Stimulated activated CD4-positive, alpha-beta T cell treated with anti-CD3 and anti-CD28 coated beads, TNF-alpha, amount 100 ng/mL, for 1 hour (primary cell): ENCODE results near the gene RASGEF1B.
"Not testable (repeated sequence)": the region's sequence is repeated elsewhere in the genome, so short reads cannot be mapped to it uniquely, and the experiment has no call there.

Experiments used
- DNase-seq, 3 donors: peaks; one replicate each; pipeline ENCODE4 v3.0.0-alpha.2; 2020; ENCODE audit warnings: low read depth in 3 of 3, low spot score in 1 of 3

Gene RASGEF1B

DNA sequence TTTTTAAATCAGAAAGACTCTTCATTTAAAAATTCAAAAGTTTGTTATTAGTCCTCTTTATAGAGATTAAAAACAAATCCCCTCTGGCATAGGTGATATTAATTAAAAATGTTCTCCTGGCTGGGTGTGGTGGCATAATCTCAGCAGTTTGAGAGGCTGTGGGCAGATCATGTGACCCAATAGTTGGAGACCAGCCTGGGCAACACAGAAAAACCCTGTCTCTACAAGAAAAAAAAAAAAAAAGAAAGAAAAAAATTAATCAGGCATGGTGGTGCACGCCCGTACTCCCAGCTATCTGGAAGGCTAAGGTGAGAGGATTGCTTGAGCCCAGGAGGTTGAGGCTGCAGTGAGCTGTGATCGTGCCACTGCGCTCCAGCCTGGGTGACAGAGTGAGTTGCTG, 38.9 kb downstream of the RASGEF1B start:
- no peak for DNase-seq

DNA sequence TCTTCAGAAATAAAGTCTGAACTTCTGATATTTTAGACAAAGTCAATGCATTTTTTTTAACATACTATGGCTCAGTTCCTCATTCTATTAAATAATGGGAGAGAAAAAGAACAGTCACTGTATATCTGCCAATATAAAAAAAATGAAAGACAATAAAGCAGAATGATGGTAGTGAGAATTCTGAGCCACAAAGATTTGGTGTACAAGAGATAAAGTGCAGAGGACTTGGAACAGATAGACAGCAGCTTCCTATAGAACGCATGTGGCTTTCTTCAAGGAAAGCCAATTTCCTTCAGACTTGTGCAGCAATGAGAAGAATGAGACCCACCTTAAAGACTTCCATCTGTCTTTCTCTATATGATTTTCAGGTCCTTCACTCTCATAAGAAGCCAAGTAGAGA, 39.7 kb downstream of the RASGEF1B start:
- DNase-seq: no peak

DNA sequence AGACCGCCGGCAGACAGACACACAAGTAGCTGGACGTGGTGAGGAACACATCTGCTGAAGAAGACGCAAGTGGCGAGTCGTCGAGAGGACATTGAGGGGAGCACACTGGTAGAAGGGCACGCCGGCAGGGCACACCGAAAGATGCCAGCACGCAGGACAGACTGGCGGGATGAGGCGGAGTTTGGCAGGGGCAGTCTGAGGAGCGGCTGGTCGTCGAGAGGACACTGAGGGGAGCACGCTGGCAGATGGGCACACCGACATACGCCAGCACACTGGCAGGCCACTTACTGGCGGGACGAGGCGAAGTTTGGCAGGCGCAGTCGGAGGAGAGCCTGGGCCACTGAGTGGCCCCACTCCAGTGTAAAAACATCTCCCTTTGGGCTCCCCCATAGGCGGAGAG, 42.1 kb downstream of the RASGEF1B start:
- no peak for DNase-seq

DNA sequence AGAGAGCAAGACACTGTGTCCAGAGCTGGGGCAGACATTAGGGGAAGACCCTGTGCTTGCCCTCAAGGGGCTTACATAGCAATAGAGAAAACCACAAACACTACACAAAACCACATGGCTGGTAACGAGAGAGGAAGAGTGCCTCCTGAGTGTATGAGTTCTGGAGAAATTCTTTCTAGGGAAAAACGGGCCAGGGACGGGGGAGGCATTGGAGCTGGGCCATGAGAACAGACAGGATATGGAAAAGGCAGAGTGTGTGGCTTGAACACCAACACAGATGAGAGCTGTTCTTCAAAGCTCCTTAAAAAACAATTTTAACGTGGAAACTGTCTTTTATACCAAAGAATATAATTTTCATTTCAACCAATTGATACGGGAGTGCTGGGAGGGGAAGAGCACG, 42.7 kb downstream of the RASGEF1B start:
- no peak for DNase-seq

DNA sequence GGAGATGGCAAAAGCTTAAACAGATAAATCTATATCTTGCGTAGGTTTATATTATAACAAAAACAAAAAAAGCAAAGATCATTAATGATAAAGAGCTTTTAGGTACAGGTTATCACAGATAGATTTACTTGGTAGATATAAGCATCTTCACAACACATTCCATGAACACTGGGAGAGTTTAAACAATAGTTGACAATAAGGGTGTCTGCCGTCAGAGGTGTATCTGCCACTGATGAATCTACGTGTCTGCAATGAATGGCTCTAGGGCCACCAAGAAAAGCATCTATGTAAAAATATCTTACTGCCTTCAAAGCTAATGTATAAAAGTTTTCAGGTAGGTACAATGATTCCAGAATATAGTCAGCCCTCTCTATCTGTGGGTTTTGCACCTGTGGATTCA, 43.7 kb downstream of the RASGEF1B start:
- DNase-seq: no peak

DNA sequence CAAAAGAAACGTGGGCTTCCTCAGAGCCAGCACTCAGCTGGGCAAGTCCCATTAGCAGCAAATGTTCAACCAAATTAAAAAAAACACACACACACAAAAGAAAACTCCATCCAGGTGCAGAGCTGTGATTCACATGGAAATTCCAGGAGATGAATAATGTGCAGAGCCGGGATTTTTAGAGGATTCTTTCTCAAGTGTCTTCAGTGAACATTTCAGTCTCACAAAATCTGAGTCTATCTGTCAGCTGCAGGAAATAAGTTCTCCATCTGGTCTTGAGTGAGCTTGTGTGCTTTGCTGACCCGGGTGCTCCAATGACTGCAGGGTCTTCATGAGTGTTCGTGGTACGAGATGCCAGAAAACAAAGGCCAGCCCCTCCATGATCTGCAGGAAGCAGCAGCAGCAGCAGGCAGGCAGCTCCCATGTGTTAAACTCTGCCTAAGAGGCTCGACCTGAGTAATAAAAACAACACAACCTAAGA, 44.3 kb downstream of the RASGEF1B start:
- DNase-seq: no peak

DNA sequence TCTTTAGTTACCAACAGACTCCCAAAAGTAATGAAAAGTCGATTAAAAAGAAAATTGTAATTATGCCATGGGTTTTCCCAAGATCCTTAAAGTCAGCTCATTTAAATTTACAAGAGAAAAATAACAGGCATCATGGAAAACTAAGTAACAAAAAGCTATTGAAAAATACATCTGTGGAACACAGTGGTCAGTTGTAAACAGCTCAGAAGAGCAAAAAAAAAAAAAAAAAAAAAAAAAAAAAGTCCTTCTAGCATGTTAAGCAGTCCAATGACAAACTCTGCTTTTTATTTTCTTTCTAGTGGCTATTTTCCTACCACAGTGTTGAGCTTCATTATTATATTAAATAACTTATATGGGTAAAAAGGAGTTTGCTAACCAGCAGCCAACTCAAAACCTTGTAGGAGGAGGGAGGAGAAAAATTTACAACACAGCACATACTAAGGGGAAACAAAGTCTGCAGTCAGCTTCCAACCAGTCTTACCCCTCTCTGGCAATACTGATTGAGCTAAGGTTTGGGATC, 44.9 kb downstream of the RASGEF1B start:
- no peak for DNase-seq

DNA sequence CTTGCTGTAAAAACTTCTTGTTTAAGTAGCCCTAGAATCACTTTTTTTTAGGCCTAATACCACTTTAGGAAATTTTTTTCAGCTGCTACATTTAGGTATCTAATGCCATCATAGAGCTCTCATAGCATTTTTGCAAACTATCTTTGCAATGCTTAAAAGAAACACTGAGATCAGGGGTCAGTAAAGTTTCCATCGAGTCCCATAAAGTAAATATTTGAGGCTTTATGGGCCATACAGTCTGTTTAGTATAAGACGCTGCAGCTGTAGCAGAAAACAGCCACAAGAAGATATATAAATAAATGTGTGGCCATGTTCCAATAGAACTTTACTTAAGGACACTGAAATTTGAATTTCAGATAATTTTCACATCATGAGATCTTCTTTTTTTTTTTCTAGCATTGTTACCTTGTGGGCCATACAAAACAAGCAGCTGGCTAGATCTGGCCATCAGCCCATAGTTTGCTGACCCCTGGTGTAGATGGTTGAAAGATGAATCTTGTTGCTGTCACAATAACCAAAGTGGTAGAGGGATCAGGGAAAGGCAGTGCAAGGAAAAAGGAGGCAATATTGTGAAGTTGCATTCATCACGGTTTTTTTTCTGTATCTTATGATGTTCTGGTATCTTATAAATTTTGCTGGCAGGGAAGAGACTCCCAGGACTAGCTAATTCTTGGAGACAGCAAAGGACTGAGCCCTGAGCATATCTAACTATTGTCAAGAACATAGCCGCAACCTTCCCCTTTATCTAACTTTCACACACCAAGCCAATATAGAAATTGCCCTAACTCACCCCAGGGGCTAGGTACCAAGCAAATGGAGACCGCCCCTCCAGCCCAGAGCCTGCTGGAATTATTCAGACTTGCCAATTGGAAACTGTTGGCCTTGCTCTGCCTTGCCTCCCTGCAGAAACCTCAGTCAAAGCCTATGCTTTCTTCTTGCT, 46.6 kb downstream of the RASGEF1B start:
- DNase-seq: no peak

DNA sequence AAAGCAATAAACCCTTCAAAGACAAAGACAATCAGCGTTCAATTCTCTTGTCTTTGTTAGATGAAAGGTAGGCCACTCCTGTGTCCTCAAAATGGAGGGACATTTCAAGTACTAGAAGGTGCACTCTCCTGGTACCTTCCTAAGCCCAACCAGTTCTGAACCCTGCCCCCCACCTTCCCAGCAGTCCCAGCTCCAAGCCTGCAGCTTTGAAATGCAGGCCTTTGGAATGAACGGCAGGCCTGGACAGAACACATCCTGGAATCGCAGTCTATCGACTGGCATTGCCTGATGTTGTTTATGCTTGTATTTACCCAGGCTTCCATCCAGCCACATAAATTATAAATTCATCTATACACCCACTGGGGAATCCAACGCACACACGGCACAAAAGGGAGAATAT, 47.4 kb downstream of the RASGEF1B start:
- DNase-seq: no peak

DNA sequence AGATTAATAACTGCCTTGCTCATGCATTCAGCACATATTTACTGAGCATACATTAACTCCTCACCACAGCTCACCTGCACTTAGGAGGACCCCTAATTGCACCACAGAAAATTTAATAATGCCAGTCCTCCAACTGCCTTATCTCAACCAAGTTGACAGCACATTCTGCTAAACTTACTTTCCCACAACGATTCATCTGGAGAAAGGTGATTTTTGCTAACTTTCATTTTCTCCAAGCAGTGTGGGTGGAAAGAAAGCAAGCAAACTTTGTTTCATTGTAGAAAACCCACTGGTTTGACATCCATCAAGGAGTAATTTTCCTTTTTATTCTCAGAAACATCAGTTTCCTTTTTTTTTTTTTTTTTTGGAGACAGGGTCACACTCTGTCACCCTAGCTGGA, 49.1 kb downstream of the RASGEF1B start:
- DNase-seq: no peak

DNA sequence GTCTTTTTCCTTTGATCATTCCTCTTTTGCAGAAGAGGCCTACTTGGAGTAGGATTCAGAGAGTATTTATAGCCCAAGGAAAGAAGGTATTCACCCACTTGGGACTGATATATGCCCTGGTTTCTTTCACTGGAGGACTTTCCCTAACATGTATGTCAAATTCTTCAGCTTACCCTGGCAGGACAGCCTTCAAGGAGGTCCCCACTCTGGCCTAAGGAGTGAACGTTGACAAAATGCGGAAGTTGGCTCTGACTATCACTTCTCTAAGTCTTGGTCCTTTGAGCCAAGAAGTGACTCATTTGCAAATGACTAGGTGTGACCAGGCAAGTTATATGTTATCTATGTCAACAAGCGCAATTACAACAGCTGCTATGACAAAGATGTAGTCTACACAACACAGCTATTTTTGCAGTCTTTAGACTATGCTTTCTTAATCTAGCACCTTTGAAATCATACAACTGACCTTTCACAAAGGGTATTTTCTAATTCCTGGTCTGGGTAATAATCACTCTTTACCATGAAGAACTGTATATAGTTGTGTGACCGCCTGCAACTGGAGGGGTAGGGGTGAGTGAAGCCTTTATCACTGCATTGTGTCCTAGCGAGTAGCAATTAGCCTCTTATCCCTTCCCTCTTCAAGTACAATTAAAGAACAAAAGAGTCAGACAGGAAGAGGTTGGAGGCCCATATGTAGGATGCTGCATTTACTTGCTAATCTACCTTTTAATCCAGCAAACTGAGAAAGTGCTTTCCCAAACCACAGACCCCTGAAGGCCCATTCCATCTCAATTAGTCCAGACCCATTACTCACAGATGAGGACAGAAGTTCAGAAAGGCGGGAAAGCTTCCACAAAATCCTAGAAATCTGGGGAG, 50.1 kb downstream of the RASGEF1B start:
- no peak for DNase-seq

DNA sequence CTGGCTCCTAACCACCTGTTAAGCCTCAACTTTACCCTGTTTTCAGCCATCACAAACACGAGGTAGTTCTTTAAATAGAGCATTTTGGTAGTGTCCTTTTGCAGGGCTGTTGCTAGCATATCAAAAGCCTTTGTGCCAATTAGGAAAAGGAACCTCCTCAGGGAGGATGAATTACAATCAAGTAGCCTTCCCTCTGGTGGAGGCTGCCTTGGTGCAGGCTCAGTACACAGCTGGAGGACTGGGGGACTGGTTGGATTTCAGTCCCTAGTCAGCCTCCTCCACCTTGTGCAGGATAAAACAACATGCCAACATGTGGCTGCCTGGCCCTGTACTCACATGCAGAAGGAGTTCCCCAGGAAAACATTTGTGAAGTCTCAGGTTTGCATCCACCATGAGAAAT, 53.1 kb downstream of the RASGEF1B start:
- no peak for DNase-seq

DNA sequence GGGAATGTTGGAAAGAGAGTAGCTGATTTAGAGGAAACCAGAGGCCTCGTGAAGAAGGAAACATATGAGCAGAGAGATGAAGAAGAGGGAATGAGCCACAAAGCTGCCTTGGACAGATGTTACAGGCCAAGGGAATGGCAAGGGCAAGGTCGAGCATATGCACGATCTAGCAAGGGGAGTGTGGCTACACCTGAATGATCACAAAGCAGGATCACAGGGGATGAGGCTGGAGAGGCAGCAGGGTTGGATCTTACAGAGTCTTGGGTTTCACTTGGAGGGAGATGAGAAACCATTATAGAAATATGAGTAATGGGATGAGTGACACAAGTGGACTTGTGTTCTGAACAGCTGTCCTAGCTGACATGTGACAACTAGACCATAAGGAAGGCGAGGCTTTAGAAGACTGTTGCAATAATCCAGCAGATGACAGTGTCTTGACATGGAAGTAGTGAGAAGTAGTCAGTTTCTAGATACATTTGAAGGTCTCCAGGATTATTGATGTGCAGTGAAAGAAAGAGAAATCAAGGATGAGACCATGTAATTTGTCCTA, 58.7 kb downstream of the RASGEF1B start:
- no peak for DNase-seq

DNA sequence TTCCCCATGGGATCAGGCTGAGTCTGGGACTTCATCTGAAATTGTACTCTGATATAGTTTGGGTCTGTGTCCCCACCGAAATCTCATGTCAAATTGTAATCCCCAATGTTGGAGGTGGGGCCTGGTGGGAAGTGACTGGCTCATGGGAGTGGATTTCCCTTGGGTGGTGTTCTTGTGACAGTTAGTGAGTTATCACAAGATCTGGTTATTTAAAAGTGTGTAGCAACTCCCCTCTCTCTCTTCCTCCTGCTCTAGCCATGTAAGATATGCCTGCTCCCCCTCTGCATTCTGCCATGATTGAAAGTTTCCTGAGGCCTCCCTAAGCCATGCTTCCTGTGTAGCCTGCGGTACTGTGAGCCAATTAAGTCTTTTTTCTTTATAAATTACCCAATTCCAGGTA, 61.0 kb downstream of the RASGEF1B start:
- DNase-seq: no peak

DNA sequence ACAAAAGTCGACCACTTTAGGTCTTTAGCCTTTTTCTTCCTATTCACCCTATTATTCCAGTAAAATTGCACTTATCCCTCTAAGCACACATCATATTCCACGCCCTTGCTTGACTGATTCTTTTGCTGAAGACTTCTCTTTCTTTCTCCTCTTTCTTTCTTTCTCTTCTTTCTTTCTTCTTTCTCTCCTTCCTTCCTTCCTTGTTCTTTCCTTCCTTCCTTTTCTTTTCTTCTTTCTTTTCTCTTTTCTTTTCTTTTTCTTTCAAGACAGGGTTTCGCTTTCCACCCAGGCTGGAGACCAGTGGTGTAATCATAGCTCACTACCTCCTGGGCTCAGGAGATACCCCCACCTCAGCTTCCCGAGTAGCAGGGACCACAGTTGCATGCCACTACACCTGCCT, 61.9 kb downstream of the RASGEF1B start:
- no peak for DNase-seq

DNA sequence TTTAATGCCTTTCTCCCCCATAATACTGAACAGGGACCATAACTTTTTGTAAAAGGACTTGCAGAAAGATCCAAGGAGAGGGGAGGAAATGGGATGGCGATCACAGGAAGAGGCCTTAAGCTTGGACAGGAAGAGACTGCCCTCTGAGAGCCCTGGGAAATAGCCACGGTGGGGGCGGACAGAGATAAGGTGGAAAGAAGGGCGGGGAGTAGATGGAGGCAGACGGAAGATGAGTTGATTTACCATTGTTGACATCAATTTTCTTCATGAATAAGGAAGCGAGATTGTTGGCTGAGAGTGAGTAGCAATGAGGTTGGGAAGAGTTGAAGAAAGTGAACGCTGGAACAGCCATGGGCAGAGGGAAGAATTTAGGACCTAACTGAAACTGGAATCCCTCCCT, 63.4 kb downstream of the RASGEF1B start:
- no peak for DNase-seq

DNA sequence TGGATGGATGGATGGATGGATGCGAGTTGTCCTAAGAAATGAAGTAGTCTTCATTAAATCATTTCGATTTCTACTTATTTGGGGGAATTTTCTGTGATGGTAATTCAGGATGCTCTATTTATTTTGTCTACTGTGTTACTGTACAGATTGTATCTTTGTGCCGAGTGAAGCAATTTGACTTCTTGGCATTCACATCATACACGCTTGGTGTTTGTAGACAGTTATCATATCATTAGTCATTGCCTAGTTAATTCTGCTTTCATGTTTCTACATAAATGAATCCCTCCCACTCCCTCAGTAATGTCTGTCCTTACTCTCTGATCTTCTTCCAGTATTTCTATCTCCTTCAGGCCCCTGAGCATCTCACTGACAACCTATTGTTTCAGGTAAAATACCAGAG, 64.0 kb downstream of the RASGEF1B start:
- no peak for DNase-seq

DNA sequence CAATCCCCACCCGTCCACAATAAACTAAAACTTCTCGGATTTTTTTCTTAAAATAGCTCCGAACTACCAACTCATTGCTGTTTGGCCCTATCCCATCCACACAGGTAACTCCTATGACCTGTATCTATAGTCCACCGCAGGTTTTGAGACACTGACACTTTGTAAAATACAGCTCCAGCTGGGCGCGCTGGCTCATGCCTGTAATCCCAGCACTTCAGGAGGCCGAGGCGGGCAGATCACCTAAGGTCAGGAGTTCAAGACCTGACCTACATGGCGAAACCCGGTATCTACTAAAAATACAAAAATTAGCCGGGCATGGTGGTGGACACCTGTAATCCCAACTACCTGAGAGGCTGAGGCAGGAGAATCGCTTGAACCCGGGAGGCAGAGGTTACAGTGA, 65.2 kb downstream of the RASGEF1B start:
- DNase-seq: not testable (repeated sequence)

DNA sequence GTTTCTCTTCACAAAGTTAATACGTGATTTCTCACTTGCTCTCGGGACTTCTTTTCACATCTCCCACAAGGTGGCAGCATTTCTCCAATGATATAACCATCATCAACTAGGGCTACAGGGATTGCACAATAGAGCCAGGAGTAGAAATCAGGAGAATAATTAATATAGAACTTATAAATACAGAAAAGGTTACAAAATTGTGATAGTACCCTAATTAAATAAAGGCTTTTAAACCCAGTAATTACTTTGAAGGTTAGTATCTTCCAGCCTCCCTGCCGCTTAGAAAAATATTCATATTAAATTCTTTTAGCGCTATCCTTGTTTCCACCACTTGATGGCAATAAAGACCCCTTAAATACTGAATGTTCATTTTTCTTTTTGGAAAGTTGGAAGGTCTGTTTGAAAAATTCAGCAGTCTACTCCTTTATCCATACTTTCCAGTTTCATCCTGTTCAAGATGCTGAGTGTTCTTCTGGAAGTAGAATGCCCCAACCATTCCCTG, 65.8 kb downstream of the RASGEF1B start:
- no peak for DNase-seq

DNA sequence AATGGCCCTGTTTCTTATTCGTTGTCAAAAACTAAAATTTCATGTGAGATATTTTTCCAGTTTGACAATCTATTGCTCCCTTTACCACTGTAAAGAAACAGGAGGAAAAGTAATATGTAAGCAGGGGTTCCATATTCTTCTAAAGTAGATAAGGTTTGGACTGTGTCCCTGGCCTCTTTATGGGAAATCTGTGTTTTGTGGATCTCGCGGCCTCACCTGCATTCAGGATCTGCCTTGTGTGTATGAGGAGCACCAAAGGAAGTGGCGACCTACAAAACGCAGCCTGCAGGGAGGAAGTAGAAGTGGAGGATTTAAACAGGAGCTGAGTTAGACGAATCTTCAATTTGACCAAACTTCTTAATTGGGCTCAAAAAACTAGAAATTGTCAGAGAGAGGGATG, 67.0 kb downstream of the RASGEF1B start:
- DNase-seq: no peak

DNA sequence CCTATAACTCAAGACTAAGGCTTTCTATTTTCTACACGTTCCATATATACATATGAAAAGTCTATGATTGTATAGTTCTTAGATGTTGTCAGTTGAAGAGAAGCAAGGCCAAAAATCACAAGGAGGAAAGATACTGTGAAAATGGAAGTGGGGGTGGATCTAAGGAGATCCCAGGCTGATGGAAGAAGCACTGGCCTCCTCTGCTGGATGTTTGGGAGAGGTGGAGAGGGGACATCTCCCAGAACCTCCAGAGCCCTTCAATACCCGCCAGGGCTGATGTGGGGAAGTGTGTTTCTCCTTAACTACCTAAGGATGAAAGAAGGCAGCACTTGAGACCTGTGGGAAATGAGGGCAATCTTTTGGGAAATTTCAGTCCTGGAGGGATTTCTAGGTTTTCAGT, 67.4 kb downstream of the RASGEF1B start:
- no peak for DNase-seq
